K562 (cell line): ENCODE measurements around the gene CORO1A. TPM values are rescaled to one million over a fixed set of nuclear protein-coding genes. Genes with fewer than 3 reads are reported as not detected.

Source experiments
- ARID1B ChIP-seq: fragments of 450-650 bp; IDR thresholded peaks from 2 replicates; pipeline ENCODE4 v1.6.1; 2016; ENCODE audit warnings: antibody characterized with exemption, mild to moderate bottlenecking, inconsistent platforms
- CREB1 ChIP-seq, 2 experiments: sonication (generic) in 1 of 2; formaldehyde crosslinking in 1 of 2; IDR thresholded peaks; 2 replicates each; pipeline versions ENCODE4 v1.6.1 to v1.8.0; 2012 to 2022; ENCODE audit warnings: inconsistent platforms in 1 of 2, mild to moderate bottlenecking in 1 of 2, missing genetic modification reagents in 1 of 2, moderate library complexity in 1 of 2
- MAX ChIP-seq: sonication (generic); formaldehyde crosslinking; IDR thresholded peaks from 2 replicates; pipeline ENCODE4 v1.9.0; 2022; ENCODE audit warnings: mild to moderate bottlenecking, missing genetic modification reagents
- NFRKB ChIP-seq: fragments of 450-650 bp; IDR thresholded peaks from 2 replicates; pipeline ENCODE4 v1.6.1; 2016; ENCODE audit warnings: low read depth
- POLR3G ChIP-seq: IDR thresholded peaks from 2 replicates; pipeline ENCODE4 v1.6.1; 2011; ENCODE audit not compliant: insufficient read length, insufficient replicate concordance; ENCODE audit errors: extremely low read depth
- ZBTB7A ChIP-seq: IDR thresholded peaks from 2 replicates; pipeline ENCODE4 v1.6.1; 2011; ENCODE audit warnings: low read depth, mild to moderate bottlenecking, low read length, moderate library complexity, borderline replicate concordance; ENCODE audit not compliant: control insufficient read depth
- ZNF224 ChIP-seq: sonication (generic); formaldehyde crosslinking; IDR thresholded peaks from 2 replicates; pipeline ENCODE4 v1.8.0; 2022; ENCODE audit warnings: mild to moderate bottlenecking, missing genetic modification reagents
- ZNF253 ChIP-seq: fragments of 250-450 bp; sonication (Bioruptor Pico); conservative IDR thresholded peaks from 2 replicates; pipeline ENCODE4 v1.6.1; 2021; ENCODE audit warnings: mild to moderate bottlenecking
- ZZZ3 ChIP-seq: fragments of 450-650 bp; IDR thresholded peaks from 2 replicates; pipeline ENCODE4 v1.6.1; 2016; ENCODE audit warnings: antibody characterized with exemption, mild to moderate bottlenecking, moderate library complexity
- polyA plus RNA-seq, 8 experiments: library from polyadenylated mRNA; depleted of rRNA in 4 of 8; stranded (reverse) in 5 of 8; unstranded in 3 of 8; fragments of >200 nt; fragmentation: Nextera tagmentation in 2 of 8; fragmentation: Illumina TruSeq in 1 of 8; extraction: Ambion mirVana in 2 of 8; extraction: Trizol in 1 of 8; gene quantifications; 2 replicates each; pipeline versions ENCODE4 v1.2.1 to v1.2.3, GENCODE V29; 2011 to 2014; ENCODE audit warnings: inconsistent platforms in 1 of 8, missing spikeins in 1 of 8
- total RNA-seq, 7 experiments: library from RNA; depleted of rRNA in 6 of 7; stranded (reverse); fragments of >200 nt in 6 of 7; fragmentation: Illumina TruSeq in 2 of 7; extraction: Trizol in 2 of 7; gene quantifications; 2 replicates each; pipeline versions ENCODE4 v1.2.1 to v1.2.3, GENCODE V29; 2011 to 2021; ENCODE audit warnings: low replicate concordance in 1 of 7
- TF ChIP-seq, protein P1 (sequence below): sonication (generic); formaldehyde crosslinking; IDR thresholded peaks from 2 replicates; pipeline ENCODE4 v1.8.0; 2022; ENCODE audit warnings: mild to moderate bottlenecking, missing genetic modification reagents
- TF ChIP-seq, protein P2 (sequence below), 2 experiments: fragments of 450-650 bp; IDR thresholded peaks; 2 replicates each; pipeline ENCODE4 v1.6.1; 2018; ENCODE audit warnings: mild to moderate bottlenecking in 2 of 2, low read depth in 1 of 2; ENCODE audit not compliant: partially characterized antibody in 2 of 2

The CORO1A gene
- total and polyA plus RNA-seq, 9 of the 15 experiments (the other 6 are each of a cell fraction or from before 2014, with no cell fraction given) = 0.22 to 23.8 (median 7.6) TPM

DNA sequence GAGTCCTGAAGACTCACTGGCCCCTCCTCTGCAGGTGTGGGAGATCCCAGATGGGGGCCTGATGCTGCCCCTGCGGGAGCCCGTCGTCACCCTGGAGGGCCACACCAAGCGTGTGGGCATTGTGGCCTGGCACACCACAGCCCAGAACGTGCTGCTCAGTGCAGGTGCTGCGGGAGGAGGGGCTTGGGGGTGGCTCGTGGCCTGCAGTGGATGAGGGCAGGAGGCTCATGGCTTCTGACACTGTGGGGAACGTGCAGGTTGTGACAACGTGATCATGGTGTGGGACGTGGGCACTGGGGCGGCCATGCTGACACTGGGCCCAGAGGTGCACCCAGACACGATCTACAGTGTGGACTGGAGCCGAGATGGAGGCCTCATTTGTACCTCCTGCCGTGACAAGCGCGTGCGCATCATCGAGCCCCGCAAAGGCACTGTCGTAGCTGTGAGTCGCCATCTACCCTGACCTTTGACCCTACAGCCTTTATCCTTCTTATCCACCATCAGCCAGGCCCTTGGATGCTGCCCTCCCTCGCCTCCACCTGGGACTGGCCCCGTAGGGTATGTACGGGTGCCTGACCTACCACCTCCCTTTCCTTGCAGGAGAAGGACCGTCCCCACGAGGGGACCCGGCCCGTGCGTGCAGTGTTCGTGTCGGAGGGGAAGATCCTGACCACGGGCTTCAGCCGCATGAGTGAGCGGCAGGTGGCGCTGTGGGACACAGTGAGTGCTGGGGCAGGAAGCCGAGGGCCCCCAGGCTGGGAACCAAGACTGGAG lies 3.6 kb downstream of the CORO1A start (continued):
- TF ChIP-seq, protein P1, sequence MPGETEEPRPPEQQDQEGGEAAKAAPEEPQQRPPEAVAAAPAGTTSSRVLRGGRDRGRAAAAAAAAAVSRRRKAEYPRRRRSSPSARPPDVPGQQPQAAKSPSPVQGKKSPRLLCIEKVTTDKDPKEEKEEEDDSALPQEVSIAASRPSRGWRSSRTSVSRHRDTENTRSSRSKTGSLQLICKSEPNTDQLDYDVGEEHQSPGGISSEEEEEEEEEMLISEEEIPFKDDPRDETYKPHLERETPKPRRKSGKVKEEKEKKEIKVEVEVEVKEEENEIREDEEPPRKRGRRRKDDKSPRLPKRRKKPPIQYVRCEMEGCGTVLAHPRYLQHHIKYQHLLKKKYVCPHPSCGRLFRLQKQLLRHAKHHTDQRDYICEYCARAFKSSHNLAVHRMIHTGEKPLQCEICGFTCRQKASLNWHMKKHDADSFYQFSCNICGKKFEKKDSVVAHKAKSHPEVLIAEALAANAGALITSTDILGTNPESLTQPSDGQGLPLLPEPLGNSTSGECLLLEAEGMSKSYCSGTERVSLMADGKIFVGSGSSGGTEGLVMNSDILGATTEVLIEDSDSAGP = no peak
- TF ChIP-seq ZBTB7A = peak; percentile 74; the same call in 1 of the 2 replicates
- TF ChIP-seq CREB1 (IDR thresholded peaks at IDR 0.05) = peak; percentile 42
- TF ChIP-seq CREB1 (CRISPR knock-in tag; IDR thresholded peaks at IDR 0.05) = peak; percentile 70
- no peak for TF ChIP-seq ZNF253
- TF ChIP-seq ZZZ3 = no peak
- TF ChIP-seq, protein P2, sequence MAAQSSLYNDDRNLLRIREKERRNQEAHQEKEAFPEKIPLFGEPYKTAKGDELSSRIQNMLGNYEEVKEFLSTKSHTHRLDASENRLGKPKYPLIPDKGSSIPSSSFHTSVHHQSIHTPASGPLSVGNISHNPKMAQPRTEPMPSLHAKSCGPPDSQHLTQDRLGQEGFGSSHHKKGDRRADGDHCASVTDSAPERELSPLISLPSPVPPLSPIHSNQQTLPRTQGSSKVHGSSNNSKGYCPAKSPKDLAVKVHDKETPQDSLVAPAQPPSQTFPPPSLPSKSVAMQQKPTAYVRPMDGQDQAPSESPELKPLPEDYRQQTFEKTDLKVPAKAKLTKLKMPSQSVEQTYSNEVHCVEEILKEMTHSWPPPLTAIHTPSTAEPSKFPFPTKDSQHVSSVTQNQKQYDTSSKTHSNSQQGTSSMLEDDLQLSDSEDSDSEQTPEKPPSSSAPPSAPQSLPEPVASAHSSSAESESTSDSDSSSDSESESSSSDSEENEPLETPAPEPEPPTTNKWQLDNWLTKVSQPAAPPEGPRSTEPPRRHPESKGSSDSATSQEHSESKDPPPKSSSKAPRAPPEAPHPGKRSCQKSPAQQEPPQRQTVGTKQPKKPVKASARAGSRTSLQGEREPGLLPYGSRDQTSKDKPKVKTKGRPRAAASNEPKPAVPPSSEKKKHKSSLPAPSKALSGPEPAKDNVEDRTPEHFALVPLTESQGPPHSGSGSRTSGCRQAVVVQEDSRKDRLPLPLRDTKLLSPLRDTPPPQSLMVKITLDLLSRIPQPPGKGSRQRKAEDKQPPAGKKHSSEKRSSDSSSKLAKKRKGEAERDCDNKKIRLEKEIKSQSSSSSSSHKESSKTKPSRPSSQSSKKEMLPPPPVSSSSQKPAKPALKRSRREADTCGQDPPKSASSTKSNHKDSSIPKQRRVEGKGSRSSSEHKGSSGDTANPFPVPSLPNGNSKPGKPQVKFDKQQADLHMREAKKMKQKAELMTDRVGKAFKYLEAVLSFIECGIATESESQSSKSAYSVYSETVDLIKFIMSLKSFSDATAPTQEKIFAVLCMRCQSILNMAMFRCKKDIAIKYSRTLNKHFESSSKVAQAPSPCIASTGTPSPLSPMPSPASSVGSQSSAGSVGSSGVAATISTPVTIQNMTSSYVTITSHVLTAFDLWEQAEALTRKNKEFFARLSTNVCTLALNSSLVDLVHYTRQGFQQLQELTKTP (IDR thresholded peaks at IDR 0.05; ENCODE audit: low read depth in 1 of 2, partially characterized antibody in 2 of 2) = no peak
- no peak for TF ChIP-seq ZNF224 (CRISPR knock-in tag)
- TF ChIP-seq NFRKB = no peak
- no peak for TF ChIP-seq POLR3G
- TF ChIP-seq ARID1B = peak; percentile 75
- peak; percentile 72 for TF ChIP-seq MAX
